ENCODE results near the gene PLTP. TPM values are rescaled to one million over a fixed set of nuclear protein-coding genes. Genes with fewer than 3 reads are reported as not detected.
A peak's percentile ranks its signal among the peaks of the same experiment; 100 is the strongest.

The PLTP gene
- total RNA-seq, 1 donor = 107 TPM

- DNase-seq (ENCODE audit: low read depth) = no peak
- H3K4me3 ChIP-seq (ENCODE audit: low read depth, low read length) = no peak overlapping the region
- TF ChIP-seq, protein P1, sequence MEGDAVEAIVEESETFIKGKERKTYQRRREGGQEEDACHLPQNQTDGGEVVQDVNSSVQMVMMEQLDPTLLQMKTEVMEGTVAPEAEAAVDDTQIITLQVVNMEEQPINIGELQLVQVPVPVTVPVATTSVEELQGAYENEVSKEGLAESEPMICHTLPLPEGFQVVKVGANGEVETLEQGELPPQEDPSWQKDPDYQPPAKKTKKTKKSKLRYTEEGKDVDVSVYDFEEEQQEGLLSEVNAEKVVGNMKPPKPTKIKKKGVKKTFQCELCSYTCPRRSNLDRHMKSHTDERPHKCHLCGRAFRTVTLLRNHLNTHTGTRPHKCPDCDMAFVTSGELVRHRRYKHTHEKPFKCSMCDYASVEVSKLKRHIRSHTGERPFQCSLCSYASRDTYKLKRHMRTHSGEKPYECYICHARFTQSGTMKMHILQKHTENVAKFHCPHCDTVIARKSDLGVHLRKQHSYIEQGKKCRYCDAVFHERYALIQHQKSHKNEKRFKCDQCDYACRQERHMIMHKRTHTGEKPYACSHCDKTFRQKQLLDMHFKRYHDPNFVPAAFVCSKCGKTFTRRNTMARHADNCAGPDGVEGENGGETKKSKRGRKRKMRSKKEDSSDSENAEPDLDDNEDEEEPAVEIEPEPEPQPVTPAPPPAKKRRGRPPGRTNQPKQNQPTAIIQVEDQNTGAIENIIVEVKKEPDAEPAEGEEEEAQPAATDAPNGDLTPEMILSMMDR (IDR thresholded peaks at IDR 0.05; ENCODE audit: insufficient read depth, low read length) = no peak
Observed at GRCh38 chr20:45943613-45944012, 31.7 kb upstream of the PLTP start.

DNA sequence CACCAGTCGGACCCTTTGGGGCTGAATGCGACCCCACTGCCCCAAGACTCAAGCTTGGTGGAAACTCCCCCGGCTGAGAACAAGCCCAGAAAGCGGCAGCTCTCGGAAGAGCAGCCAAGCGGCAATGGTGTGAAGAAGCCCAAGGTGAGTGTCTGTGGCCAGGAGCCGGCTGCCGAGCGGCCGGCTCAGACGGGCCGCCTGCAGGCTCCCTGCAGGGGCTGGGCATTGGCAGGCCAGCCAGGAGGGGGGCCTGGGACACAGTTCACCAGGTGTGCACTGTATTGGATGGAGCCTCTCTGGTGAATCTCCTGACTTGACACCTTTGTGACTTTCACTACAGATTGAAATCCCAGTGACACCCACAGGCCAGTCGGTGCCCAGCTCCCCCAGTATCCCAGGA lies 28.5 kb upstream of the PLTP start:
- H3K4me3 ChIP-seq (ENCODE audit: low read depth, low read length) = no peak overlapping the region
- DNase-seq (ENCODE audit: low read depth) = no peak
- TF ChIP-seq, protein P1 (IDR thresholded peaks at IDR 0.05; ENCODE audit: insufficient read depth, low read length) = no peak

DNA sequence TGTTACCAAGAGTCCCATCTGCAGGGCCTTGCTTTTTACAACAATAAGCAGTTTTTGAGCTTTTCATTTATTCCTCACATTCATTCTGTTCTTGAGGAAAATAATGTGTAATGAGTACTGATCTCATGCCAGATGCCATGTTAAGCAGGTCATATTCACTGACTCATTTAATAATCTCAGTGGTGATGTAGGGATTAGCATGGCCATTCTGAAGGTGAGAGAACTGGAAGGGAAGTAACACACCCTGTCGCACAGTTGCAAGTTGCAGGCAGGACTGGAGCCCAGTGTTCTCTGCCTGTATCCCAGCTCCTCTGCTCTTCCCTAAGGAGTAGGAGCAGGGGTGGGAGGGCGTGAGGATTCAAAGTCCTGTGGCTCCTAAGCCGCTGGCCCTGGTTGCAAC lies 28.1 kb upstream of the PLTP start:
- TF ChIP-seq, protein P1 (IDR thresholded peaks at IDR 0.05; ENCODE audit: insufficient read depth, low read length) = no peak
- H3K4me3 ChIP-seq (ENCODE audit: low read depth, low read length) = no peak overlapping the region
- DNase-seq (ENCODE audit: low read depth) = no peak

DNA sequence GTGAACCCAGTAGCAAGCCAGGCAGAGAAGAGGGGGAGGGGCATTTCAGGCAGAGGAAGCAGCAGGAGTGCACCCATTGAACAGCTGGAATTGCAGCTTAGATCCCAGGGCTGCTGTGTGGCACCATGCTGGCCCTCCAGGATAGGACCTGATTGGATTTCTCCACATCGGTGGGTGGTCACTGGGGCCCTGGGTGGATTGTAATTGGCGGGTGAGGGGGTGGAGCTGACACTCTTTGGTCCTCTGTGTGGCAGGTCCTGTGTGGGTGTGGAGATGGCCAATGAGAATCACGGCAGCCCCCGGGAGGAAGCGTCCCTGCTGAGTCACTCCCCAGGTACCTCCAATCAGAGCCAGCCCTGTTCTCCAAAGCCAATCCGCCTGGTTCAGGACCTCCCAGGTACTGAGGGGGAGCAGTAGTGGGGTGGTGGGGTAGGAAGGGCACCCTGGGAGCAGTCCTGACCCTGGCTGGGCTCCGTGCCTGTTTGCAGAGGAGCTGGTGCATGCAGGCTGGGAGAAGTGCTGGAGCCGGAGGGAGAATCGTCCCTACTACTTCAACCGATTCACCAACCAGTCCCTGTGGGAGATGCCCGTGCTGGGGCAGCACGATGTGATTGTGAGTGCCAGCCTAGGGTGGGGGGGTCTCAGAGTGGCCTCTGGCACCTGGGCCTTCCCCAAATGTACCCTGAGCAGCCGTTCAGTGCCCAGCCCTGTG lies 26.9 kb upstream of the PLTP start:
- TF ChIP-seq, protein P1 (IDR thresholded peaks at IDR 0.05; ENCODE audit: insufficient read depth, low read length) = no peak
- no peak for DNase-seq (ENCODE audit: low read depth)
- H3K4me3 ChIP-seq (ENCODE audit: low read depth, low read length) = no peak overlapping the region

DNA sequence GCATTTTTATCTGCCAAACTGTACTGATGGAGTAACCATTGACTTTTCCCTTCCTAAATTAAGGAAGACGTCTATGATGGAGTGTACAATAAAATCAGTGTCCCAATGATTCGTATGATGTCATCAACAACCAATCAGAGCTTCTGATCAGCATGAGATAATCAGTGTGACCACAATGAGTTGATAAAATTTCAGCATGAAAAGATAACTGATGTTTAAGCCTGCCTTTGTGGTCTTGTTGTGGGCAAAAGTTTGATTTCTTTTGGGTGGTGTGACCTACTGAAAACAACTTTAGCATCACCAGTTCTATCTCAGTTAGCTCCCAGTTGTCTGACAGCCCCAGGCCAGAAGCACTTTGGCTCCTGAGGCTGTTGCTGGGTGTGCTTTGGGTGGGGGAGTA lies 25.8 kb upstream of the PLTP start:
- DNase-seq (ENCODE audit: low read depth) = no peak
- TF ChIP-seq, protein P1 (IDR thresholded peaks at IDR 0.05; ENCODE audit: insufficient read depth, low read length) = no peak
- H3K4me3 ChIP-seq (ENCODE audit: low read depth, low read length) = no peak overlapping the region

- TF ChIP-seq, protein P1 (IDR thresholded peaks at IDR 0.05; ENCODE audit: insufficient read depth, low read length) = no peak
- DNase-seq (ENCODE audit: low read depth) = no peak
Observed at GRCh38 chr20:45935416-45936046, 23.6 kb upstream of the PLTP start.

More at GRCh38 chr20:45935416-45936046, 23.6 kb upstream of the PLTP start:
- peak overlapping the region; percentile 71 for H3K4me3 ChIP-seq (ENCODE audit: low read depth, low read length)
